DMS79 (cell line): ENCODE data around the gene HAPLN2.
"Not testable (repeated sequence)": the region's sequence is repeated elsewhere in the genome, so short reads cannot be mapped to it uniquely, and the experiment has no call there.

Source experiments
- DNase-seq: peaks from one replicate; lab custom pipeline; 2025; lab: John Stamatoyannopoulos, UW

The HAPLN2 gene

DNA sequence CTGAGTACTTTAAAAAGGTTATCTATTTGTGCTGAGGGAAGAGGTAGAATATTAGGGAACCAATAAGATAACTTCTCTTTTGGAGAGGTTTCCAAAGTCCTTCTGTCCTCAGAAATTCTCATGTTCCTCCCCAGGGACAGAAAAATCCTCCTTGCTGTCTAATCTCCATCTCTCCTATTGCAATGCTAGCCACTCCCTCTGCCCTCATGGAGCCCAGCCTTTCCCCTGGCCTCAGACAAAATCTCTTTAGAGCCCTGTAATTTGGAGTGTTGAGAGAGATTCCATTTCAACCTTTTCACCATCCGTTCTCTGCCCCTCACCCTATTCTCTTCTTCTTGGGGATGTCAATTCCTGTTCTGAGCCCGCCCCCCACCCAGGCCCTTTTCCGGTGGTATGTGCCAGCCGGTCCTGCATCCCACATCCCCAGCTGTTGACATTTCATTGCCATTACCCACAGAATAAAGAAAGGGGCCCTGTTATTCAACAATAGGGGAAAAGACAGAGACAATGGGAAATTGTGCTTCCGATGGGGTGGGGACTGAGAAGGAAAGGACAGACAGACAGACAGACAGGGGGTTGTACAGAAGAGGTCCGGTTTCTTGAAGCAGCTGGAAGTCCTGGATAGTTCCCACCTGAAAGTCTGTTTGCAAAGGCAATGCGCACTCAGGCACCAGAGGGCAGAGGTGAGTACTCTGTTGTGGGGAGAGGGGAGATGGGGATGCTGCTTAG lies at the start of gene HAPLN2:
HAPLN2 (plus strand) TSS at position 563 of the 729 bp plus-strand sequence. CDS start 4,076 bp downstream, outside the sequence.
- DNase-seq = no peak

DNA sequence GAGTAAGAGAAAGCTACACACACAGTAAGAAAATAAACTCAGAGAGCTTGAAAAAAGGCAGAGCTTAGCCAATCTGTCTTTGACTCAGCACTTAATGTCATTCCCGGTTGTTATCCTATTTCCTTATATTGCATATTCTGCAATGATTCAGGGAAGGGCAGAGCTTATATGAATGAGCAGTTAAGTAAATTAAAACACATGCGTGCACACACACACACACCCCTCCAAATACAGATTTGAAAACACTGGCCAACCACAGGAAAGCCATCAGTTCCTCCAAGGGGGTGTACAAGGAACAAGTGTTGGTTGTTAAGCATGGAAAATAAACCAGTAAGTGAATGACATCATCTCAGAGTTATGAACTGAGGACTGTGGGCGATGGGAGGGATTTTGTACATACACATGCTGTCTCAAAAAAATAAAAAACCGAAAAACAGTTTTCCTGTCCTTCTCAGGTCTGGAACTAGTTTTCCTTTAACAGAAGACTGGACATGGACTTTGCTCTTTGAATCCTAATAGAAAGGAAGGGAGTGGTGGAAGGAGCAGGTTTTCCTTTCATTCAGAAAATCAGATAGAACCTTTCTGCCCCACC lies 47.9 kb upstream of the HAPLN2 start:
- peak; percentile 12 for DNase-seq

DNA sequence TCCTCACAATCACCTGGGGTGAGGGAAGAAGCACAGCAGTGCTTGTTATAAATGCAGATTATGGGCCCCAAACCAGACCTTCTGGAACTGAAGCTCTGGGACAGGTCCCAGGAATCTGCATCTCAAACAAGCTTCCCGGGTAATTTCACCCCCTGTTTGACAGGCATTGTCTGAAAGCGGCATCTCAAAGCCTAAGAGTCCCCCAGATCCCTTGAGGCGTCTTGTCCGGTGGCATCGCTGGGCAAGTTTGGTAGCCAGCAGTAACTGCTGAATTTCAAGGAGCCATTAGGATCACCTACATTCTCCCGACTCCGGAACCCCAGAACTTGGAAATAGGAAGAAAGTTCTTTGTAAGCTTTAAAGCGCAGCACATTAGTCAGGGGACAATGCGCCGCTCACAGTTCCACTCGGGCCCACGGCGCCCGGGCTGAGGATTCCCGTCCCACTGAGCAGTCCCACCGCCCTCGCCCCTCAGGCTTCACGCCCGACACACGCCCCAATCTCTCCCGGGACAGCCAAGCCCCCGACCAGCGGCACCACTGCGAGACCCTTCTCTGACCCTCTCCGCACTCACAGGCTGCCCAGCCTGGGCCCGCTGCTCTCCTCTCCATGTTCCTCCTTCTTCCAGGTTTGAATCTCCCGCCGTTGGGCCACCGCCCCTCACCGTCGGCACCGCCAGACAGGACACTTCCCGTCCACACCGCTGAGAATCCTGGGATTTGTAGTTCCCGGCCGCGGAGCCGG lies 47.1 kb upstream of the HAPLN2 start, which contains the start of gene IQGAP3:
IQGAP3 (minus strand) TSS at position 647 of the 744 bp plus-strand sequence; CDS start at position 611, 36 bp downstream.
- peak; percentile 78 for DNase-seq

DNA sequence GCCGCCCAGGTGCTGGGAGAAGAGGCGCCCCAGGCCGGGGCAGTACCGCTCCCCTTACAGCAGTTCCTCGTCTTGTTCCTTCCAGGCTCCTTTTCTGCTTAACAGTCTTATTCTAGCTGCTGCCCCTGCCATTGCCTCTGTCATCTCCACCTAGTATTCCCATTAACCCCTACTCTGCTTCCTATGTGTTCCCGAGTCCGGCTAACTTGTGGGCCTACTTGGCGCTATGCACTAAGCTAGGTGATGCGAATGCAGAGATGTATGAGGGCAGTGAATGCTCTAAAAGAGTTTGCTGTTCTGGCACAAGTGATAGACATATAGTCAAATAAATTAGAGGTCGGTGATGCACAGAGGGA lies 46.6 kb upstream of the HAPLN2 start:
- no peak for DNase-seq

DNA sequence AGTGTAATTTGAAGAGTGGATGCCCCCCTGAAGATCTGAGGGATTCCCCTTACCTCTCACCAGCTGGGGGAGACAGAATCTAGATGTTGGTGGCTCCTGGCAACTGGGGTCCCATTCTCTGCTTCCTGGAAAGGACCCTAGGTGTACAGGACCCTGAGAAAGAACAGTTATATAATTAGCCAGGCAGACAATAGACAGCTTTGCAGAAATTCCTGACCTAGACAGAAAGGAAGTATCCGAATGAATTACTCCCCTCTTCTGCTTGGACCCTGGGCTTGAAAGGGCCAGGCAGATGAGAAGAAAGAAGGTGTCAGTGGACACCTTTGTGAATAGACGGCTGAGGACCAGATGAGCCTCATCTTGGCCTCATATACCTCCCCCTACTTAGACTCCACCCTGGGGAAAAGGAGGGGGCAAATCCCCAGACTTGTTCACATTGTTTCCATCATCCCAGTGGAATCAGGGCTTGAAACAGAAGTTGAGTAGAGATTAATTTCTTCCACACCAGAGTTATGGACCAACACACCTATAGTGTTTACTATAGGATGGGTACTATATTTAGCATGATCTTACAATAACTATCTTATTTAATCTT lies 45.1 kb upstream of the HAPLN2 start:
- no peak for DNase-seq

DNA sequence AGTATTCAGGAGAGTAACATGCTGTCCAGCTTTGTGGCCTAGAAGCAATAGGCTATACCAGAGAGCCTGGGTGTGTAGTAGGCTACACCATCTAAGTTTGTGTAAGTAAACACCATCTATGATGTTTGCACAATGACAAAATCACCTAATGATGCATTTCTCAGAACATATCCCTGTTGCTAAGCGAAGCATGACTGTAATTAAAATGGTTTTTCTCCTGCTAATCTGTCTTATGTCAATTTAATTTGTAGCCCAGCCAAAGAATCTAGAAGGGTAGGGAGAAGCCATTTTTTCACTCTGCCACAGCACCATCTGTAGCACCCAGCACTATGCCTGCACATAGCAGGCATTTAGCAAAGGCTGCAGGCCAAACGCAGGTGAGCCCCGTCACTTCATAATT lies 41.7 kb upstream of the HAPLN2 start:
- DNase-seq = no peak

DNA sequence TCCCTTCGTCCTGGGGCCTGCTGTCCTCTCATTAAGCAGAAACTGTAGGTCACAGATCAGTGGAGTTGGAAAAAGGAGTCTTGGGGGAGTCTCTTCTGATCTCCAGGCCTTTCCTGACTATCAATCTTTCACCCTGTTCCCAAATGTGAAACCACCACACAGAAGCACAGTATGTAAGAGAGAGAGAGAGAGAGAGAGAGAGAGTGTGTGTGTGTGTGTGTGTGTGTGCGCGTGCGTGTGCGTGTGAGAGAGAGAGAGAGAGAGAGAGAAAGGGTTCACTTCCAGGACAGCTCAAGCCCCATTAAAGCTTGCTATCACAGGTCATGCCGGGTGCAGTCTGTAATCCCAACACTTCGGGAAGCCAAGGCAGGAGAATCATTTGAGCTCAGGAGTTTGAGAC lies 41.2 kb upstream of the HAPLN2 start:
- DNase-seq = no peak

DNA sequence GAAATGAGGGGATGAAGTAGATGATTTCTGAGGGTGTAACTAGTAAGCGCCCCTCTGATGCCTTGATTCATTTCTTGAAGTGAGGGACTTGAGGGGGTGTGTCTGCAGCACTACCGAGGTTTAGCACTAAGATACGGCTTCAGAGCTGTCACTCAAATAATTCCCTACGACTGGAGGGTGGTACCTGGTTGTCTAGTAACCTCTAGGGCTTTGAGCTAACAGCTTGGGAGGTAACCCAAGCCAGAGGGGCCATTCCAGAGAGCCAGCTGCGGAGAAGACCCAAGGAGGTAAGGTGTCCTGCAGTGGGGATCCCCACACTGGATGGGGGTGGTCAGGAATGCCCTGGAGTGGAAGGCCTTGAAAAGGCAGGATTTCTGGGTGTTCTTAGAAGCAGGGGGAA lies 39.7 kb upstream of the HAPLN2 start, which contains the start of gene TTC24:
TTC24 (plus strand) TSS at position 252 of the 400 bp plus-strand sequence. CDS start 1,642 bp downstream, outside the sequence.
- DNase-seq = no peak

DNA sequence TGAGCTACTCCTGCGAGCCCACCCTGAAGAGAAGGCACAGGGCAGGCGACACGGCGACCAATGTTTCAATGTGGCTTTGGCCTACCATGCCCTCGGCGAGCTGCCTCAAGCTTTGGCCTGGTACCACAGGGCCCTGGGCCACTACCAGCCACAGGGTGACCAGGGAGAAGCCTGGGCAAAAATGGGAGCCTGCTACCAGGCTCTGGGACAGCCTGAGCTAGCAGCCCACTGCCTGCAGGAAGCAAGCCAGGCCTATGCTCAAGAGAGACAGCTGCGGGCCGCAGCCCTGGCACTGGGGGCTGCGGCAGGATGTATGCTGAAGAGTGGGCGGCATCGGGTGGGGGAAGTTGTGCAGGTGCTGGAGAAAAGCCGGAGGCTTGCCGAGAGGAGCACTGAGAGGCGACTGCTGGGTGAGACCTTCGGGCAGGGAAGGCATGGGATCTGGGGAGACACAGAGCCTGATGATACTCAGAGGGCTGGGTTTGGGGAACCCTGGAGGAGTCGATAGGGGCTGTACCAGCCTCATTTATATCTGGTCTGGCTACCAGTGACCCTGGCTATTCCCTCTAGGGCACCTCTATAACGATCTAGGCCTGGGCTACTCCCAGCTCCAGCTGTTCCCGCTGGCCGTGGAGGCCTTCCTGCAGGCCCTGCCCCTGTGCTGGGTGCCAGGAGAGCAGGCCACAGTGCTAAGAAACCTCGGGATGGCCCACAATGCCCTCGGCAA lies 37.4 kb upstream of the HAPLN2 start:
- no peak for DNase-seq

DNA sequence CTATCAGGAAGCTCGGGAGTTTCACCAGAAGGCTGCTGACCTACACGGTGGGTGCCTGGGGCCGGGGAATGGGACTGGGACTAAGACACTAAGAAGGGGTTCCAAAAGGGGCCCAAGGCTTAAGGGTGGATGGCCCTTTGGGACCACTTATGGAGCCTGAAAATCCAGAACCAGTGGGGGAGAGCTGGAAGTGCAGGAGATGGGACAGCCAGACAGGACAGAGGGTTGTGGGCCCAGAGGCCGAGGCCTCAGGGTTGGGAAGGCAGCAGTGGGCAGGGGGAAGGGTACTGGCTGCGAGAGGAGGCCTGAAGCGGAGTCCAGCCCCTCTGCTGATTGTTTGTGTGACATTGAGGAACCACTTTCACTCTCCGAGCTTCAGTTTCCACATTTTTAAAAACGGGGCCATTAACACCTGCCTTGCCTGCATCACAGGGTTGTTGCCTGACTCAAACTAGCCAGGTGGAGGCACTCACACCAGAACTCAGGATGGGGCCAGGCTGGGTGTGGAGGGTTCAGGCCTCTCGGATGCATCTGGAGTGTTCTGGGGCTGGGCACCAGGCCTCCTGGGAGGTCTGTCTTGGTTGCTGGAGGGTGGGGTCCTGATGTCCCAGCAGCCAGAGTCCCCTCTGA lies 36.7 kb upstream of the HAPLN2 start:
- DNase-seq = no peak

DNA sequence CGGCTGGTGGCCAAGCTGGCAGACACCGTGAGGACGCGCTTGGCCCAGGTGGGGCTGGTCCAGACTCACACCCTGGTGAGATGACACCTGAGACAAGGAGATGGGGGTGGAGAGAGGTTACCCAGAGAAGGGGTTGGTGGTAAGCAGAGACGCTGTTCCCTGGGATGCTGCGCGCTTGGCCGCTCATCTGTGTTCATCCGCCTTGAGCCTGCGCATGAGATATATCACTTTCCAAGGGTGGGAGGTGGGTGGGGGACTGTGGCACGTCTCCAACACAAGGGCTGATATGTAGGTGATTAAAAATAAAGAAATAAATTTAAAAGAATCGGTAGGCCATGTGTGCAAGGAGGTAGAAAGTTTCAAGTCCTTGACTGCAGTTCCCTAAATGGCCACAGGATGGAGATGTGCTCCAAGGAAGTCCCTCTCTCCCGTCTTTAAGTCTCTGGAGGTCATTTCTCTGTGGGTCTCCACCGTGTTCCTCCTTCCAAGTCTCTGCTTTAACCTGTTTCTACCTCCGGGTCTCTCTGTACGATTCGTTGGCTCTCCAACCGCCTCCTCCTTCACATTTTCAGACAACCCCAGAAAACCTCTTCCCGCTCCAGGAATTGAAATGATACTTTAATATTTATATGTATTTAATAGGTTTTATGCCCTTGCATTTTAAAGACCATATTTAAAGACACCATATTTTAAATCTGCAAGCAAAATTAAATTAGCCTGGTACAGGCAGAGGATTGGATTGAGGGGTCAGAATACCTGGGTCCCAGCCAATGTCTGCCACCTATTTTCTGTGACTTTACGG lies 35.2 kb upstream of the HAPLN2 start:
- DNase-seq = peak; percentile 75

DNA sequence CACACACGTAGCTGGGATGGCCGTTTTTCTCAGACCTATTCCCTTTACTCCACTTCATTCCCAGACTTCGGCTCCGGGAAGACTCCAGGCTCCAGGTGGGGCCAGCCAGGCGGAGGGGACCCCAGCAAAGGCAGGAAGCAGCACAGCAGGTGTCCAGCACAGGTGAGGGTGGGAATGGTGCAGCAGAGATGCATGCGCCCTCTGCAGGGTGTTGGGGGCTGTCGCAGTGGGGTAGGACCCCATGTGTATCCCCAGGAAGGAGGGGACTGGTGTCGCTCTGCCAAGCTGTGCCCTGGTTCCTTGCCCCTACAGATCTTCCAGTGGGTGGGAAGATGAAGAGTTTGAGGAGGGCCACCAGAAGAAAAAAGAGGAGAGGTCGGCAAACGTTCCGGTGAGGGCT lies 34.4 kb upstream of the HAPLN2 start:
- no peak for DNase-seq

DNA sequence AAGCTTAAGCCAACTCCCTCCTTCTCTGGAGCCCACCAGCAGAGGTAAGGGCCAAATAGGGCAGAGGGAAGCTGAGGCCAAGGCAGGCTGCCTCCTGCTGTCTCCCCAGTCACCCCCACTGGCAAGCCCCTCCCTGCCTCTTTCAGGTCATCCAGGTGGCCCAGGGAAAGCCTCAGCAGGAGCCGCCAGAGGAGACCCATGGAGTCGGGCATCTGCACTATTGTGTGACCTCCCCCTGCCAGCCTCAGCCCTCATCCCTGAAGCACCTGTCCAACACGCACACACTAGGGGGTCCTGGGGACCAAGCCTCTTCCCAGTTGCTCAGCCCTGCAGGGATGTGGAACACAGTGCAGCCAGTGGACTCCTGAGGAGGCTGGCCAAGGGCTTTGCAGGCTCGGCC lies 32.9 kb upstream of the HAPLN2 start:
- no peak for DNase-seq

DNA sequence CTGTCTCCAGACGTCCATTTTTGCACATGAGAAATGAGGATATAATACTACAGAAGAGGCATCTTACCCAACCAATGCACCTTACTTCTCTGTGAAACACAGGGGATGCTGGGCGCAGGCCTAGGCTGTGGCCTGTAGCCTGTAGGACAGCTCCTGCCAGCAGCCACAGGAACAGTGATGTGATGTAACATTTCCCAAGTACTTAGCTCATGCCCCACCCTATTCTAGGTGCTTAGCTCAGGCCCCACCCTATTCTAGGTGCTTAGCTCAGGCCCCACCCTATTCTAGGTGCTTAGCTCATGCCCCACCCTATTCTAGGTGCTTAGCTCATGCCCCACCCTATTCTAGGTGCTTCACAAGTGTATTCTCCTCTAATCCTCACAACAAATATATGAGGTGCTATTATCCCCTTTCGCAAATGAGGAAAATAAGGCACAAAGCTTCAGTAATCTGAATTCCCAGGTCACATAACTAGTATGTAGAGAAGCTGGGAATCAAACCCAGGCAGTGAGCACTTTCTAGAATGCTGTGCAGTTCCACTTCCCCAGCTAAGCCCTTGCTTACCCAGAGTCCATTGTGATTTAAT lies 32.2 kb upstream of the HAPLN2 start:
- DNase-seq = no peak

DNA sequence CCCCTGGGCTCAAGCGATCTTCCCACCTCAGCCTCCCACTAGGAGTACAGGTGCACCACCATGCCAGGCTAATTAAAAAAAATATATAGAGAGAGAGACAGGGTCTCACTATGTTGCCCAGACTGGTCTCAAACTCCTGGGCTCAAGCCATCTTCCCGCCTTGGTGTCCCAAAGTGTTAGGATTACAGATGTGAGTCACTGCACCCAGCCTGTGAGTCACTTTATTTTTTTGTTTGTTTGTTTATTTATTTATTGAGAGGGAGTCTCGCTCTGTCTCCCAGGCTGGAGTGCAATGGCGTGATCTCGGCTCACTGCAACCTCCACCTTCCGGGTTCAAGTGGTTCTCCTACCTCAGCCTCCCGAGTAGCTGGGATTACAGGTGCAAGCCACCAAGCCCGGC lies 31.3 kb upstream of the HAPLN2 start:
- DNase-seq = not testable (repeated sequence)

DNA sequence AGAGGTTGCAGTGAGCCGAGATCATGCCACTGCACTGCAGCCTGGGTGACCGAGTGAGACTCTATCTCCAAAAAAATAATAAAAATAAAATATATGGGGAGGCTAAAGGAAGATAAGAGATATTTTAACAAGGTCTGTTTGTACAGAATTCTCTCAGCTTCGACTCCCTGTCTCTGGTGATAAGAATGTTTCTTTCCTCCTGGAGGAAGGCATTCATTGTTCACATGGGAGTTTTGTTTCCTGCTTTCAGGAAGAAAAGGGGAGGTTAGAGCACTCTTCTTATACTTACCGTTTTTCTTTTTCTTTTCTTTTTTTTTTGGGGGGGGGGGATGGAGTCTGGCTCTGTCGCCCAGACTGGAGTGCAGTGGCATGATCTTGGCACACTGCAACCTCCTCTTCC lies 29.7 kb upstream of the HAPLN2 start:
- DNase-seq = no peak

DNA sequence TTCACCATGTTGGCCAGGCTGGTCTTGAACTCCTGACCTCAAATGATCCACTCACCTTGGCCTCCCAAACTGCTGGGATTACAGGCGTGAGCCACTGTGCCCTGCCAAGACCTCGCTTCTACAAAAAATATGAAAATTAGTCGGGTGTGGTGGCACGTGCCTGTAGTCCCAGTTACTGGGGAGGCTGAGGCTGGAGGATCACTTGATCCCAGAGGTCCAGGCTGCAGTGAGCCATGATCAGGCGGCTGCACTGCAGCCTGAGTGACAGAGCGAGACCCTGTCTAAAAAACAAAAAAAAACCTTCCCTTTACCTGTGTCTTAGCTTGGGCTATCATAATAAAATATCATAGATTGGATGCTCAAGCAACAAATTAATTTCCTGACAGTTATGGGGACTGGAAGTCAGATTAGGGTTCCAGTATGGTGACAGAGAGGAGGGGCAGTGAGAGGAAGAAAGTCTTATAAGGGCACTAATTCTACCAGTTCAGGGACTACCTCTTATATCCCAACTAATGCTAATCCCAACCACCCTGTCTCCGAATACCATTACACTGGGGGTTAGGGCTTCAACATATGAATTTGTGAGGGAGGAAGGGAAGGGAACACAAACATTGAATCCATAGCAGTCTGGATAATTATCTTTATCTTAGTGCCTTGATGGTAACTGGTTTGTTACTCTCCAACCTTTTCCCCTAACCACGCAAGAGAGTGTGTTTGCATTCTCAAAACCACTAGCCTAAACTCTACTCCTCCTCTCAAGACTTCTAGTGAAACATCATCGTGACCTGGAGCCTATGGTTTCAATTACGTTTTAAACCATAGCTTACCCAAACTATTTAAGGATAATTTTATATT lies 28.7 kb upstream of the HAPLN2 start:
- no peak for DNase-seq

DNA sequence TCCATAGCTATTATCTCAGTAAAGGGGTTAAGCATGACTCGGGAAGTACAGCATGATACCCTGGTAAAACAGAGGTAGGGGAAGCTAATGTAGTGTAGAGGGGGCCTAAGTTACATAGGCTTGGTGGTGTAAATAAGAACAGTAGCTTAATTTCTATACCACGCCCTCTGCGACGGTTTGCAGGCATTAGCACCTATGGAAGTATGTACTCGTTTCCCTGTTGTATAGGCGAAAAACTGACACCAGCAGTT lies 28.1 kb upstream of the HAPLN2 start:
- no peak for DNase-seq

DNA sequence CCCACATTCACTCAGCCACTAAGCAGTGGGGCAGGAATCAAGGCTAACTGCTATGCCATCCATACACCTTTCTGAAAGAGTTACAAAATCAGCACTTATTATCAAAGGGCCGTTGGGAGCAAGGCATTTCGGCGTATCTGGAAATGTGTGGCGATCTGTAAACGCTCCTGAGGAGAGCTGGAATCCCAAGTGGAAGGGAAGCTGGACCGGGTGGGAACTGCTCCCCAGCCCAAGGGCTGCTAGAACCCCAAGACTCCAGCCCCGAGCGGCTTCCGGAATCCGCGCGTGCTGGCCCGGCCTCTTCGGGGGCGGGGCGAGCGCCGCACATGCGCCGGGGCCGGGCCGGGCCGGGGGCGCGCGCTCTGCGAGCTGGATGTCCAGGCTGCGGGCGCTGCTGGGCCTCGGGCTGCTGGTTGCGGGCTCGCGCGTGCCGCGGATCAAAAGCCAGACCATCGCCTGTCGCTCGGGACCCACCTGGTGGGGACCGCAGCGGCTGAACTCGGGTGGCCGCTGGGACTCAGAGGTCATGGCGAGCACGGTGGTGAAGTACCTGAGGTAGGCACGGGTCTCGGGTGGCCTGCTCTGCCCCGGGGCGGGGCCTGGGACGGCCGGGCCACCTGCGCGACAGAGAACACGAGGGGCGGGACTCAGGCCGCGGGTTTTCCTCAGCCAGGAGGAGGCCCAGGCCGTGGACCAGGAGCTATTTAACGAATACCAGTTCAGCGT lies 27.6 kb upstream of the HAPLN2 start, which contains the start of gene NAXE:
NAXE (plus strand) TSS at position 345 of the 726 bp plus-strand sequence; CDS start at position 374, 29 bp downstream.
- peak; percentile 47 for DNase-seq
